Stimulated activated effector memory CD8-positive, alpha-beta T cell treated with anti-CD3 and anti-CD28 coated beads, Interleukin-12 subunit alpha, Interleukin-12 subunit beta, amount 100 ng/mL, for 72 hours (primary cell): ENCODE results near the gene TRPM8.
A peak's percentile ranks its signal among the peaks of the same experiment; 100 is the strongest.
"Not testable (repeated sequence)": the region's sequence is repeated elsewhere in the genome, so short reads cannot be mapped to it uniquely, and the experiment has no call there.

Source experiments
- ATAC-seq: fragments of 150-1000 bp; cut with Tn5 transposase; 2 replicates; pipeline ENCODE4 v1.10.0; 2021
- DNase-seq, 2 donors: peaks; one replicate each; pipeline ENCODE4 v3.0.0; 2021 to 2022; ENCODE audit warnings: low spot score in 2 of 2
- H3K27ac Mint-ChIP-seq: one replicate; pipeline ENCODE4 v1.8.0; 2022; ENCODE audit warnings: mild to moderate bottlenecking, mixed read lengths
- H3K36me3 Mint-ChIP-seq: one replicate; pipeline ENCODE4 v1.8.0; 2022; ENCODE audit warnings: mild to moderate bottlenecking, mixed read lengths
- H3K4me1 Mint-ChIP-seq: one replicate; pipeline ENCODE4 v1.8.0; 2022; ENCODE audit warnings: mixed read lengths
- H3K4me3 Mint-ChIP-seq: one replicate; pipeline ENCODE4 v1.8.0; 2022; ENCODE audit warnings: mild to moderate bottlenecking, mixed read lengths
- H3K9me3 Mint-ChIP-seq: one replicate; pipeline ENCODE4 v1.8.0; 2022; ENCODE audit warnings: mixed read lengths

The TRPM8 gene

GRCh38 chr2:233917116-233917515 lies at the start of gene TRPM8:
TRPM8 (plus strand) TSS chr2:233917373; CDS start chr2:233926538, 9,165 bp downstream.
- Mint-ChIP-seq H3K27ac (no peak within 1 kb of the TSS), H3K9me3 (peaks cover 3% of the 10 kb centered on the region), H3K4me1 (peaks cover 8% of the 10 kb centered on the region), H3K36me3 (no peaks in the 10 kb centered on the region), H3K4me3 (no peak within 1 kb of the TSS)
- DNase-seq (no peak), ATAC-seq (no peak)

- ATAC-seq (peak; percentile 85), DNase-seq (peak; percentile 42 to 72)
These were observed 49.1 kb upstream of the TRPM8 start, which contains the start of gene MSL3B for GRCh38 chr2:233867993-233868532. MSL3B (minus strand) TSS chr2:233868386.

GRCh38 chr2:233871432-233871831 lies 45.7 kb upstream of the TRPM8 start:
- Mint-ChIP-seq H3K4me3 (no peak overlapping the region), H3K4me1 (peaks cover 9% of the 10 kb centered on the region), H3K27ac (no peak overlapping the region), H3K9me3 (peaks cover 6% of the 10 kb centered on the region), H3K36me3 (peaks cover 9% of the 10 kb centered on the region)
- no peak for DNase-seq
- ATAC-seq: no peak

More at GRCh38 chr2:233867993-233868532, 49.1 kb upstream of the TRPM8 start, which contains the start of gene MSL3B:
- H3K9me3 Mint-ChIP-seq: peaks cover 6% of the 10 kb centered on the region
- H3K4me3 Mint-ChIP-seq: peak within 1 kb of the TSS; percentile 81
- peak within 1 kb of the TSS; percentile 89 for H3K27ac Mint-ChIP-seq
- H3K4me1 Mint-ChIP-seq: peaks cover 9% of the 10 kb centered on the region
- H3K36me3 Mint-ChIP-seq: peaks cover 9% of the 10 kb centered on the region

GRCh38 chr2:233872125-233872524 lies 45.0 kb upstream of the TRPM8 start:
- H3K36me3 Mint-ChIP-seq, H3K9me3 Mint-ChIP-seq, H3K4me1 Mint-ChIP-seq, ATAC-seq, H3K27ac Mint-ChIP-seq, DNase-seq, H3K4me3 Mint-ChIP-seq: not testable (repeated sequence)

GRCh38 chr2:233882353-233882752 lies 34.8 kb upstream of the TRPM8 start:
- Mint-ChIP-seq H3K36me3 (no peaks in the 10 kb centered on the region), H3K9me3 (peaks cover 25% of the 10 kb centered on the region), H3K4me3 (no peak overlapping the region), H3K27ac (no peak overlapping the region), H3K4me1 (no peaks in the 10 kb centered on the region)
- DNase-seq (no peak), ATAC-seq (no peak)

- no peak for ATAC-seq
- Mint-ChIP-seq H3K36me3 (no peaks in the 10 kb centered on the region), H3K4me3 (no peak overlapping the region), H3K9me3 (no peaks in the 10 kb centered on the region), H3K4me1 (no peaks in the 10 kb centered on the region), H3K27ac (no peak overlapping the region)
- no peak for DNase-seq
These were observed 24.4 kb upstream of the TRPM8 start for GRCh38 chr2:233892793-233893192.

- ATAC-seq, H3K9me3 Mint-ChIP-seq, H3K27ac Mint-ChIP-seq, DNase-seq, H3K36me3 Mint-ChIP-seq, H3K4me1 Mint-ChIP-seq, H3K4me3 Mint-ChIP-seq: not testable (repeated sequence)
These were observed 20.9 kb upstream of the TRPM8 start for GRCh38 chr2:233896253-233896652.

GRCh38 chr2:233901367-233901766 lies 15.8 kb upstream of the TRPM8 start:
- Mint-ChIP-seq H3K4me1 (peaks cover 8% of the 10 kb centered on the region), H3K27ac (no peak overlapping the region), H3K9me3 (no peaks in the 10 kb centered on the region), H3K36me3 (no peaks in the 10 kb centered on the region), H3K4me3 (no peak overlapping the region)
- ATAC-seq (no peak), DNase-seq (no peak)

GRCh38 chr2:233901884-233902283 lies 15.3 kb upstream of the TRPM8 start:
- DNase-seq (no peak), ATAC-seq (no peak)
- H3K9me3 Mint-ChIP-seq: no peaks in the 10 kb centered on the region
- peaks cover 8% of the 10 kb centered on the region for H3K4me1 Mint-ChIP-seq
- H3K27ac Mint-ChIP-seq: no peak overlapping the region
- no peak overlapping the region for H3K4me3 Mint-ChIP-seq
- no peaks in the 10 kb centered on the region for H3K36me3 Mint-ChIP-seq

- Mint-ChIP-seq H3K4me3 (no peak overlapping the region), H3K4me1 (no peaks in the 10 kb centered on the region), H3K9me3 (no peaks in the 10 kb centered on the region), H3K27ac (no peak overlapping the region), H3K36me3 (no peaks in the 10 kb centered on the region)
- DNase-seq: no peak
- ATAC-seq: no peak
These were observed 11.2 kb upstream of the TRPM8 start for GRCh38 chr2:233905945-233906344.

- H3K36me3 Mint-ChIP-seq: no peaks in the 10 kb centered on the region
- no peak for DNase-seq
- no peaks in the 10 kb centered on the region for H3K4me1 Mint-ChIP-seq
- no peak overlapping the region for H3K4me3 Mint-ChIP-seq
- ATAC-seq: no peak
- H3K9me3 Mint-ChIP-seq: no peaks in the 10 kb centered on the region
- H3K27ac Mint-ChIP-seq: no peak overlapping the region
These were observed 9.5 kb upstream of the TRPM8 start for GRCh38 chr2:233907627-233908026.

GRCh38 chr2:233912691-233913423 lies 4.3 kb upstream of the TRPM8 start:
- peaks cover 3% of the 10 kb centered on the region for H3K9me3 Mint-ChIP-seq

GRCh38 chr2:233915128-233915527 lies 2.0 kb upstream of the TRPM8 start:
- Mint-ChIP-seq H3K27ac (no peak overlapping the region), H3K36me3 (no peaks in the 10 kb centered on the region), H3K9me3 (peaks cover 3% of the 10 kb centered on the region), H3K4me3 (no peak overlapping the region), H3K4me1 (peaks cover 6% of the 10 kb centered on the region)
- DNase-seq: no peak
- no peak for ATAC-seq

More at GRCh38 chr2:233912691-233913423, 4.3 kb upstream of the TRPM8 start:
- Mint-ChIP-seq H3K27ac (no peak overlapping the region), H3K36me3 (no peaks in the 10 kb centered on the region), H3K4me3 (no peak overlapping the region), H3K4me1 (no peaks in the 10 kb centered on the region)
- ATAC-seq (no peak), DNase-seq (no peak)

GRCh38 chr2:233919319-233919718 lies 2.1 kb downstream of the TRPM8 start:
- Mint-ChIP-seq H3K4me1 (peaks cover 8% of the 10 kb centered on the region), H3K27ac (no peak overlapping the region), H3K4me3 (no peak overlapping the region), H3K36me3 (no peaks in the 10 kb centered on the region), H3K9me3 (no peaks in the 10 kb centered on the region)
- no peak for ATAC-seq
- DNase-seq: no peak

- Mint-ChIP-seq H3K4me1 (peaks cover 8% of the 10 kb centered on the region), H3K4me3 (no peak overlapping the region), H3K36me3 (no peaks in the 10 kb centered on the region), H3K9me3 (no peaks in the 10 kb centered on the region), H3K27ac (no peak overlapping the region)
- ATAC-seq (peak; percentile 95), DNase-seq (no peak)
These were observed 2.8 kb downstream of the TRPM8 start for GRCh38 chr2:233919938-233920337.

- DNase-seq (no peak), ATAC-seq (no peak)
- H3K36me3 Mint-ChIP-seq: no peaks in the 10 kb centered on the region
- H3K4me3 Mint-ChIP-seq: no peak overlapping the region
- peaks cover 8% of the 10 kb centered on the region for H3K4me1 Mint-ChIP-seq
- no peaks in the 10 kb centered on the region for H3K9me3 Mint-ChIP-seq
- H3K27ac Mint-ChIP-seq: no peak overlapping the region
These were observed 5.3 kb downstream of the TRPM8 start for GRCh38 chr2:233922471-233922870.
